ENCODE results near the gene CTH.

GRCh38 chr1:70429219-70429618 lies 18.2 kb downstream of the CTH start:
- TF ChIP-seq TAF1 (CRISPR knock-in tag; IDR thresholded peaks at IDR 0.05): no peak
- no peak for TF ChIP-seq DBP (CRISPR knock-in tag; IDR thresholded peaks at IDR 0.05; ENCODE audit: not compliant biosample characterization)
- no peak for TF ChIP-seq POLR2A (IDR thresholded peaks at IDR 0.05; ENCODE audit: insufficient read depth in 1 of 2, low read depth in 2 of 2, low read length in 2 of 2)
- TF ChIP-seq, protein P1, sequence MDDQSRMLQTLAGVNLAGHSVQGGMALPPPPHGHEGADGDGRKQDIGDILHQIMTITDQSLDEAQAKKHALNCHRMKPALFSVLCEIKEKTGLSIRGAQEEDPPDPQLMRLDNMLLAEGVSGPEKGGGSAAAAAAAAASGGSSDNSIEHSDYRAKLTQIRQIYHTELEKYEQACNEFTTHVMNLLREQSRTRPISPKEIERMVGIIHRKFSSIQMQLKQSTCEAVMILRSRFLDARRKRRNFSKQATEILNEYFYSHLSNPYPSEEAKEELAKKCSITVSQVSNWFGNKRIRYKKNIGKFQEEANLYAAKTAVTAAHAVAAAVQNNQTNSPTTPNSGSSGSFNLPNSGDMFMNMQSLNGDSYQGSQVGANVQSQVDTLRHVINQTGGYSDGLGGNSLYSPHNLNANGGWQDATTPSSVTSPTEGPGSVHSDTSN (CRISPR knock-in tag; IDR thresholded peaks at IDR 0.05; ENCODE audit: borderline replicate concordance): no peak
- no peak for TF ChIP-seq ZBTB8A (CRISPR knock-in tag; IDR thresholded peaks at IDR 0.05; ENCODE audit: borderline replicate concordance, low read depth)
- no peak for TF ChIP-seq RXRB (CRISPR knock-in tag; IDR thresholded peaks at IDR 0.05; ENCODE audit: borderline replicate concordance)
- no peak for TF ChIP-seq ZNF264 (CRISPR knock-in tag; IDR thresholded peaks at IDR 0.05)

All from HepG2 (cell line).